Panc1 (cell line): ENCODE measurements around the gene TUB.

Experiments used
- POLR2AphosphoS5 ChIP-seq: IDR thresholded peaks from 2 replicates; pipeline ENCODE4 v1.6.1; 2012; ENCODE audit warnings: mild to moderate bottlenecking, low read depth, low read length, moderate library complexity
- SIN3A ChIP-seq: IDR thresholded peaks from 2 replicates; pipeline ENCODE4 v1.6.1; 2012; ENCODE audit warnings: low read depth, mild to moderate bottlenecking, low read length, moderate library complexity, borderline replicate concordance; ENCODE audit not compliant: insufficient read depth
- TF ChIP-seq, protein P1 (sequence below): fragments of 450-650 bp; IDR thresholded peaks from 2 replicates; pipeline ENCODE4 v1.5.1; 2017; ENCODE audit warnings: mild to moderate bottlenecking
- TF ChIP-seq, protein P2 (sequence below), 2 experiments: IDR thresholded peaks; 2 replicates each; pipeline ENCODE4 v1.6.1; 2011 to 2012; ENCODE audit warnings: low read depth in 2 of 2, control low read depth in 1 of 2, low read length in 1 of 2, mild to moderate bottlenecking in 1 of 2, moderate library complexity in 1 of 2; ENCODE audit not compliant: insufficient read depth in 1 of 2

DNA sequence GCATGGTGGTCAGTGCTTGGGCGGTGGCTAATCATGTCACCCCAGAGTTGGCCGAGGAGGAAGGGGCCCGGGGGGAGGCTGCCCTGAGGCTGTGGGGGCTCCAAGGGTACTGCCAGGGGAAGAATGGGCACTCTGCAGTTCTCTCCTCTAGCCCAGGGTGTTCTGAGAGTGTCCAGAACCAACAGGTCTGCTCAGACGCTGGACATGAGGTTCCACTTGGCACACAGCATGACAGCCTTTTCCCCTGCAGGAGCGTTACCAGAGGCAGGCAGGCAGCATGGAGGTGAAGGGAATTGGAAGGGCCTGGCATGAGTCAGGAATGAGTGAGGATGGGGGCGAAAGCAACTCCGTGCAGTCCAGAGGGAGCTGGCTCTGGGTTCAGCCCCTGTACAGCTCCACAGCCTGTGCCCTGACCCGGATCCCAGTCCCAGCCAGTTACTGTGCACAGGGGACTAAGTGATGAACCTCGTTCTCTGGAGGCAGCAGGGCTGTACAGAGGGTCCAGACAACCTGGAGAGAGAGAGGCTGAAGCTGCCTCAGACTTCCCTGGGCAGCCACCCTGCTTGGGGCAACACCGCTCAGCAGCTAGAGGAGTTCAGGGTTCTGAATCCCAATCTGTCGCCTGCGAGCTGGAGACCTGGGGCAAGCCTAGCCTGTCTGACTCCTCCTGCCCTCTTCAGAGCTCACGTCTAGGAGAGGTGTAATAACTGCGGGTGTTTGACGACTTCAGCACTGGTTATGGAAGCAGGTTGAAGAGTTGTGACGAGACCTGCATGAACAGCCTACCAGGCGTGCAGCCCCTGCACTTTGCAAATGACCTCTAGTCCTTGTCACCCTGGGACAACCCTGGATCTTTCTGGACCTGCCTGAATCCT is 14.7 kb upstream of the TUB start:
- TF ChIP-seq, protein P1, sequence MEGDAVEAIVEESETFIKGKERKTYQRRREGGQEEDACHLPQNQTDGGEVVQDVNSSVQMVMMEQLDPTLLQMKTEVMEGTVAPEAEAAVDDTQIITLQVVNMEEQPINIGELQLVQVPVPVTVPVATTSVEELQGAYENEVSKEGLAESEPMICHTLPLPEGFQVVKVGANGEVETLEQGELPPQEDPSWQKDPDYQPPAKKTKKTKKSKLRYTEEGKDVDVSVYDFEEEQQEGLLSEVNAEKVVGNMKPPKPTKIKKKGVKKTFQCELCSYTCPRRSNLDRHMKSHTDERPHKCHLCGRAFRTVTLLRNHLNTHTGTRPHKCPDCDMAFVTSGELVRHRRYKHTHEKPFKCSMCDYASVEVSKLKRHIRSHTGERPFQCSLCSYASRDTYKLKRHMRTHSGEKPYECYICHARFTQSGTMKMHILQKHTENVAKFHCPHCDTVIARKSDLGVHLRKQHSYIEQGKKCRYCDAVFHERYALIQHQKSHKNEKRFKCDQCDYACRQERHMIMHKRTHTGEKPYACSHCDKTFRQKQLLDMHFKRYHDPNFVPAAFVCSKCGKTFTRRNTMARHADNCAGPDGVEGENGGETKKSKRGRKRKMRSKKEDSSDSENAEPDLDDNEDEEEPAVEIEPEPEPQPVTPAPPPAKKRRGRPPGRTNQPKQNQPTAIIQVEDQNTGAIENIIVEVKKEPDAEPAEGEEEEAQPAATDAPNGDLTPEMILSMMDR, result no peak
- TF ChIP-seq, protein P2, sequence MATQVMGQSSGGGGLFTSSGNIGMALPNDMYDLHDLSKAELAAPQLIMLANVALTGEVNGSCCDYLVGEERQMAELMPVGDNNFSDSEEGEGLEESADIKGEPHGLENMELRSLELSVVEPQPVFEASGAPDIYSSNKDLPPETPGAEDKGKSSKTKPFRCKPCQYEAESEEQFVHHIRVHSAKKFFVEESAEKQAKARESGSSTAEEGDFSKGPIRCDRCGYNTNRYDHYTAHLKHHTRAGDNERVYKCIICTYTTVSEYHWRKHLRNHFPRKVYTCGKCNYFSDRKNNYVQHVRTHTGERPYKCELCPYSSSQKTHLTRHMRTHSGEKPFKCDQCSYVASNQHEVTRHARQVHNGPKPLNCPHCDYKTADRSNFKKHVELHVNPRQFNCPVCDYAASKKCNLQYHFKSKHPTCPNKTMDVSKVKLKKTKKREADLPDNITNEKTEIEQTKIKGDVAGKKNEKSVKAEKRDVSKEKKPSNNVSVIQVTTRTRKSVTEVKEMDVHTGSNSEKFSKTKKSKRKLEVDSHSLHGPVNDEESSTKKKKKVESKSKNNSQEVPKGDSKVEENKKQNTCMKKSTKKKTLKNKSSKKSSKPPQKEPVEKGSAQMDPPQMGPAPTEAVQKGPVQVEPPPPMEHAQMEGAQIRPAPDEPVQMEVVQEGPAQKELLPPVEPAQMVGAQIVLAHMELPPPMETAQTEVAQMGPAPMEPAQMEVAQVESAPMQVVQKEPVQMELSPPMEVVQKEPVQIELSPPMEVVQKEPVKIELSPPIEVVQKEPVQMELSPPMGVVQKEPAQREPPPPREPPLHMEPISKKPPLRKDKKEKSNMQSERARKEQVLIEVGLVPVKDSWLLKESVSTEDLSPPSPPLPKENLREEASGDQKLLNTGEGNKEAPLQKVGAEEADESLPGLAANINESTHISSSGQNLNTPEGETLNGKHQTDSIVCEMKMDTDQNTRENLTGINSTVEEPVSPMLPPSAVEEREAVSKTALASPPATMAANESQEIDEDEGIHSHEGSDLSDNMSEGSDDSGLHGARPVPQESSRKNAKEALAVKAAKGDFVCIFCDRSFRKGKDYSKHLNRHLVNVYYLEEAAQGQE (IDR thresholded peaks at IDR 0.05; ENCODE audit: insufficient read depth in 1 of 2, low read depth in 2 of 2, low read length in 1 of 2), result no peak
- TF ChIP-seq POLR2AphosphoS5 (no peak), SIN3A (no peak)
